Spinal cord (tissue), 10 donors: ENCODE results near the gene DUSP19. TPM values are rescaled to one million over a fixed set of nuclear protein-coding genes. Genes with fewer than 3 reads are reported as not detected.

Source experiments
- DNase-seq, 6 donors: peaks; one replicate each; pipeline versions ENCODE4 v3.0.0 to v3.0.0-alpha.2; 2013 to 2015; ENCODE audit warnings: low spot score in 6 of 6, low read depth in 4 of 6
- H3K27ac ChIP-seq: one replicate; pipeline ENCODE4 v1.5.1; 2013; ENCODE audit warnings: low read depth, low read length, control low read depth
- H3K27me3 ChIP-seq: one replicate; pipeline ENCODE4 v1.6.1; 2013; ENCODE audit warnings: low read length; ENCODE audit not compliant: control insufficient read depth, insufficient read depth
- H3K36me3 ChIP-seq: one replicate; pipeline ENCODE4 v1.6.1; 2013; ENCODE audit warnings: low read length; ENCODE audit not compliant: control insufficient read depth, insufficient read depth
- H3K4me1 ChIP-seq: one replicate; pipeline ENCODE4 v1.6.1; 2013; ENCODE audit warnings: low read length; ENCODE audit not compliant: control insufficient read depth, insufficient read depth
- H3K4me3 ChIP-seq: one replicate; pipeline ENCODE4 v1.5.1; 2013; ENCODE audit warnings: low read depth, low read length, control low read depth
- H3K9me3 ChIP-seq: one replicate; pipeline ENCODE4 v1.6.1; 2013; ENCODE audit warnings: low read length; ENCODE audit not compliant: control insufficient read depth, insufficient read depth
- WGBS: methylation state at CpG from one replicate; pipeline ENCODE4 v1.1.5; 2013; ENCODE audit warnings: missing lambda C conversion rate; ENCODE audit not compliant: insufficient coverage; 5-methylcytosine and 5-hydroxymethylcytosine counted together
- polyA plus RNA-seq, 2 donors: library from polyadenylated mRNA; unstranded; fragments of 120-200 nt; gene quantifications; one replicate each; pipeline ENCODE4 v1.2.1, GENCODE V29; 2013; ENCODE audit not compliant: insufficient read length in 2 of 2
- total RNA-seq, 2 donors: library from RNA; depleted of rRNA in 1 of 2; stranded (reverse); fragments of 120-200 nt in 1 of 2; fragments of >200 nt in 1 of 2; gene quantifications; one replicate each; pipeline versions ENCODE4 v1.2.3 to v1.2.4, GENCODE V29; 2013 to 2014
- donor health status: healthy.

Gene DUSP19
- total and polyA plus RNA-seq, 4 donors, result 4.4 to 12.2 (median 5.4) TPM

DNA sequence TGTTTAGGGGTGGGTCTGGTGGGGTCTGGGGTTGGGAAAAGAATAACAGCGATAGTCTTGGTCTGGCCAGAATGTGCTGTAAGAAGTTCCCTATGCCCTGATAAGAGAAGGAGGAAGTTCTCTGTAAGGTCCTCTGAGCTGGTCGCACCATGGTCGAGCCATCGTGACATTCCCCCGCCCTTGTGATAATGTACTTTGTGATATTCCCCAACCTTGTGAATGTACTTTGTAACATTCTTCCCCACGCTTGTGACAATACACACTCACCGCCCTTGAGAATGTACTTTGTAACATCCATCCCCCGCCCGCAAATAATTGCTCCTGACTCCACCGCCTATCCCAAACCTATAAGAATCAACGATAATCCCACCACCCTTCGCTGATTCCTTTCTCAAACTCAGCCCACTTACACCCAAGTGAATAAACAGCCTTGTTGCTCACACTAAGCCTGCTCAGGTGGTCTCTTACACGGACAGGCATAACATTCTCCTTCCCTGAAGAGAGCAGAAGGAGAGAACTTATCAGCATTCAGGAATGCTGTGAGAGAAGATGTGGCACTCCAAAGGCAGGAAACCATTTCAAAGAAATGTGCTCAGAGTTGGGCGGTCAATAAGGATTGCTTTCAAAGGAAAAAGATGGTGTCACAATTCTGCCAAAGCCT is 17.8 kb upstream of the DUSP19 start:
- DNase-seq, result no peak
- WGBS, result 95% methylated on average over 8 of the region's 14 CpGs
- H3K4me1 ChIP-seq, result no peaks in the 10 kb centered on the region
- no peak overlapping the region for H3K27ac ChIP-seq
- no peaks in the 10 kb centered on the region for H3K27me3 ChIP-seq
- no peaks in the 10 kb centered on the region for H3K36me3 ChIP-seq
- H3K4me3 ChIP-seq, result no peak overlapping the region
- no peaks in the 10 kb centered on the region for H3K9me3 ChIP-seq

DNA sequence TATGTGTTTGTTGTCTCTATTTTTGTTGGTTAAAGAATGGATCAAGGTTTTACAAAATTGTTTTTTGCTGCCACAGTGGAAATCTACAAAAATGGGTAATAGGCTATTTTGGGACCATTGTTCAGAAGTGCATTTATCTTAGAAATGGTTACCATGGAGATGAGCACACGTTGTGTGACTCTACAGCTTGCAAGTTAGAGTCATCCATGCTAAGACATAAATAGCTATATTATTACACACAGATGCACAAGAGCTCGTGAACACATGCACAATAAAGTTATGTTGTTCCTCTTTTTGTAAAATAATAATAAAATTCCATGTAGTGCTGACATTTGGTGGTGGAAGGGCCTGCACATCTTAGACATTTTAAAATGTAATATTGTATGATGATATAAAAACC is 15.5 kb upstream of the DUSP19 start:
- peak in 2 of 6 donors; percentile 25 to 70 for DNase-seq
- H3K4me3 ChIP-seq, result no peak overlapping the region
- H3K27ac ChIP-seq, result no peak overlapping the region
- no peaks in the 10 kb centered on the region for H3K9me3 ChIP-seq
- H3K36me3 ChIP-seq, result no peaks in the 10 kb centered on the region
- WGBS, result no CpG with 5 or more reads among the region's 2 CpGs
- no peaks in the 10 kb centered on the region for H3K4me1 ChIP-seq
- no peaks in the 10 kb centered on the region for H3K27me3 ChIP-seq

DNA sequence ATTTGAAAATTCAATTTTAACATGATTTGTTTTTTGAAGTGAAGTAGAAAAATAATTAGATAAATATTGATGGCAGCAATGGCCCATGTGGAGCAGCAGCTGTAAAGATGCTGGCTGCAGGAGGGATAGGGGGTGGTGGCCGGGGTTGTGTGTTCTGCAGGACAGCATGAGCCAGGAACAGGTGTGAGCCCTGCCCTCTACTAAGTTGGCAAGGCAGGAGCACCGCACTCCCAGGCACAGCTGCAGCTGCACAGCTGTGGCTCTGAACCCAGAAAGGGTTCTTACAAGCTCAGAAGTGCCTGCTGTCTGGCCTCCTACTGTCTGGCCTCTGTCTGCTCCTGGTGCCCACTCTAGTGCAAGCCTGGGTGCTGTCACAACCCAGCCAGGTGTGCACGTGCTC is 10.0 kb upstream of the DUSP19 start:
- Histone ChIP-seq H3K27ac (no peak overlapping the region), H3K36me3 (no peaks in the 10 kb centered on the region), H3K4me3 (no peak overlapping the region), H3K4me1 (peaks cover 6% of the 10 kb centered on the region), H3K27me3 (no peaks in the 10 kb centered on the region), H3K9me3 (no peaks in the 10 kb centered on the region)
- WGBS, result 84% methylated on average over 3 of the region's 3 CpGs
- no peak for DNase-seq

DNA sequence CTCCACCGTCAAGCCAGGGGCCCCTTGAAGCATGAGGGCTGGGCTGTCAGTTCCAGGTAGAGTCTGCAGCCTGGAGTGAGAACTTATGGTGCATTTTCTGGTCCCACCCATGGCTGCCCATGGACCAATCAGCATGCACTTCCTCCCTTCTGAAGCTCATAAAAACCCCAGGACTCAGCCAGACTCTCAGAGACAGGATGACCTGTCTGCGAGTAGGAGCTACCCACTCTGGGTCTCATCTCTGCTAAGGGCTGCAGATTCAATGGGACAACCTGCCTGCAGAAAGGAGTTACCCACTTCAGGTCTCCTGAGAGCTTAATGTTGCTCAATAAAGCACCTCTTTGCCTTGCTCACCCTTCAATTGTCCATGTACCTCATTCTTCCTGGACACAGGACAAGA is 9.4 kb upstream of the DUSP19 start:
- no peaks in the 10 kb centered on the region for H3K36me3 ChIP-seq
- H3K4me1 ChIP-seq, result peaks cover 6% of the 10 kb centered on the region
- no peak overlapping the region for H3K27ac ChIP-seq
- DNase-seq, result no peak
- no peaks in the 10 kb centered on the region for H3K27me3 ChIP-seq
- 80% methylated on average over 2 of the region's 2 CpGs for WGBS
- H3K4me3 ChIP-seq, result no peak overlapping the region
- H3K9me3 ChIP-seq, result no peaks in the 10 kb centered on the region

DNA sequence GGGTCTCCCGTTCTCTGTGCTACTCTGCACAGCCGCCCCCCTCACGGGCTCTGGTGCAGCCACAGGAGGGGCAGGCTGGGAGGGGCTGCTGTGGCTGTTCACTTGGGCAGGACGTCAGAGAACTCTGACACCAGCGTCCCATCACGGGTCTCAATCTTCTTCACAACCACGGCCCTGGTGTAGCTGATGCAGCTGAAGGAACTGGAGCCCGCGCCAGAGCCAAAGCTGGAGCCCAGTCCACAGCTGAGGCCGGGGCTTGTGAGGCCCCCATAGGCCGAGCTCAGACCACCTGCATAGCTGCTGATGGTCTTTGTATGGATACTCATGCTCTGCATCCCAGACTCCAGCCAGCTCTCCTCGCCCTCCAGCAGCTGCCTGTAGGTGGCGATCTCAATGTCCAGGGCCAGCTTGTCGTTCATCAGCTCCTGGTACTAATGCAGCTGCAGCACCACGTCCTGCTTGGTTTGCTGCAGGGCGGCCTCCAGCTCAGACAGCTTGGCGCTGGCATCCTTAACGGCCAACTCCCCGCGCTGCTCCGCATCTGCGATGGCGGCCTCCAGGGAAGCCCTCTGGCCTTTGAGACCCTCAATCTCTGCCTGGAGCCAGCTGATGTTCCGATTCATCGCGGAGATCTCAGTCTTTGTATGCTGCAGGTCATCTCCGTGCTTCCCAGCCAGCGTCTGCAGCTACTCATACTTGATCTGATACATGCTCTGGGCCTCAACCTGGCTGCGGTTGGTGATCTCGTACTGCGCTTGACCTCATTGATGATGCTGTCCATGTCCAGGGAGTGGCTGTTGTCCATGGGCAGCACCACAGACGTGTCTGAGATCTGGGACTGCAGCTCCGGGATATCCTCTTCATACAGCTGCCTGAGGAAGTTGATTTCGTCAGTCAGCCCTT is 7.4 kb upstream of the DUSP19 start:
- H3K9me3 ChIP-seq, result no peaks in the 10 kb centered on the region
- no peaks in the 10 kb centered on the region for H3K36me3 ChIP-seq
- no peak overlapping the region for H3K27ac ChIP-seq
- DNase-seq, result no peak
- no peak overlapping the region for H3K4me3 ChIP-seq
- peaks cover 2% of the 10 kb centered on the region for H3K27me3 ChIP-seq
- H3K4me1 ChIP-seq, result peaks cover 6% of the 10 kb centered on the region
- WGBS, result 66% methylated on average over 34 of the region's 34 CpGs

DNA sequence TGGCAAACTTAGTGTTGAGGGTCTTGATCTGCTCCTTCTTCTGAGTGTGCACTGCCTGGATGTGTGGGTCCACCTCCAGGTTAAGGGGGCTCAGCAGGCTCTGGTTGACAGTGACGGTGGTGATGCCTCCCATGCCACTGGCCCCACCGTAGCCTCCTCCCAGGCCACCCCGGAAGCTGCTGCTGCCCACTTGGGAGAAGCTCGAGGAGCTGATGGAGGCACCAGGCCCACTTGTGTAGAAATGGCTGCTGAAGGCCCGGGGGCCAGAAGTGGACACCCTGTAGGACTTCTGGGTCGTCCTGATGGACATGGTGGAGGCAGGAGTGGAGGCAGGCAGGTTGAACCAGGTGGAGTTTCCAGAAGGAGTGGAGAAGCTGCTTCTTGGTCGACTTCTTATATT is 6.4 kb upstream of the DUSP19 start:
- Histone ChIP-seq H3K9me3 (no peaks in the 10 kb centered on the region), H3K36me3 (no peaks in the 10 kb centered on the region), H3K27ac (no peak overlapping the region), H3K27me3 (peaks cover 4% of the 10 kb centered on the region), H3K4me1 (peaks cover 6% of the 10 kb centered on the region), H3K4me3 (no peak overlapping the region)
- WGBS, result 99% methylated on average over 5 of the region's 7 CpGs
- DNase-seq, result no peak

DNA sequence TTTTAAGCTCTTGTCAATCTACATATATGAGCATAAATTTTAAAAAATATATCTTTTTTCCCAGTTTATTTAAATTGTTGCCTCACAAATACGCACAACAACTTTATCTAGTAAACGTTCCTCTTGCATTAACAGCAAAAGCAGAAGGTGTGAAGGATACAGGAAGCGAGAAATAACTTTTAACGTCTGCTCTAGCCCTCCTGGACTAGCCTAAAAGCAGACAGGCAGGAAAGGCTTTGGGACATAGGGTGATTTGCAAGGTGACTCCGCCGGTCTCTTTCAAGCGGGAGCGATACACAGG is 434 bp upstream of the DUSP19 start:
- Histone ChIP-seq H3K4me3 (peak overlapping the region; percentile 89), H3K4me1 (no peaks in the 10 kb centered on the region), H3K27ac (peak overlapping the region; percentile 75), H3K9me3 (no peaks in the 10 kb centered on the region), H3K27me3 (peaks cover 4% of the 10 kb centered on the region), H3K36me3 (no peaks in the 10 kb centered on the region)
- WGBS, result 0% methylated on average over 6 of the region's 8 CpGs
- DNase-seq, result no peak

DNA sequence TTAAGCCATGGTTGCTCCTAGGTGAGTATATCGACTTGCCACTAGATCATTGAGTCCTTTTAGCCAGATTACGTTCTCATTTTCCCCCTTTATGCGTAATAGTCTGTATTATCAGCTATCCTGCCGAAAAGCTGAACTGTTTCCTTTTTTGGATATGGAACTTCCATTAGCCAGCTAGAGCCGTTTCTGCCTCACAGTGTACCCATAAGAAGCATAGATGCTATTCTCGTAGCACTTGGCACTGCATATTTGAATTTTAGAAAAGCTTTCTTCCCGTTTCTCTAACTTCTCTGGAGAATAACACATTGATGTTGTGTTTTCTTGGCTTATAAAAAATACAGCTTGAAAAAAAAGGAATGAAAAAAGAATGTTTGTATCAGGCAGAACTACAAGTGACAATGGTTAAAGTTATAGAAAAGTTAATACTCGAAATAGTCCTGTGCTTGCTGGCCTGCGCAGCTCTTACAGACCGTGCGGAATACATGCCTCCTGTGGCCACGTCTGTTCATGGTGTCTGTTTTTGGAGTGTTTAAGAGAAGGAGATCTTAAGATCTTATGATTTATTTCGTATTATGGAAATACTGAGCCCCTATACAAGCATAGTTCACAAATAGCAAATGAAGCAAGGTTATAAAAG is 710 bp downstream of the DUSP19 start:
- peak overlapping the region; percentile 75 for H3K27ac ChIP-seq

DNA sequence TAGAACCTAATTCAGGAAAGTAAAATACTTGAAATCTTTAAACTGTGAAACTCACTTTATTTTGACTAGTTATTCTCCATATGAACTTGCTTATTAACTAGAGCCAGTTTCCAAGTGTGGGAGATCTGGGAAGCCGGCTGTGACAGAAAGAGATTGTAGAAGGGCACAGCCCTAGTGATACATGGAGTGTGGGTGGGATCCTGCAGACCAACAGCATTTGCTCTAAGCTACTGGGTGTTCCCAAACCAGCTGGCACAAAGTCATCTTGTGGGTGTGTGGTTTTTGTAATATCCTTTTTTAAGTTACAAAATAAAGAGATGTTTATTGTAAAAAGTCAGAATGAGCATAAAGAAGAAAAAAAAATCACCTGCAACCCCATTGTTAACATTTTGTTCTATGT is 3.4 kb downstream of the DUSP19 start:
- no CpG with 5 or more reads among the region's 1 CpG for WGBS
- no peak overlapping the region for H3K4me3 ChIP-seq
- H3K4me1 ChIP-seq, result no peaks in the 10 kb centered on the region
- H3K36me3 ChIP-seq, result no peaks in the 10 kb centered on the region
- no peak for DNase-seq
- no peak overlapping the region for H3K27ac ChIP-seq
- H3K27me3 ChIP-seq, result no peaks in the 10 kb centered on the region
- H3K9me3 ChIP-seq, result no peaks in the 10 kb centered on the region

More for the DNA sequence above, 710 bp downstream of the DUSP19 start:
- Histone ChIP-seq H3K4me1 (no peaks in the 10 kb centered on the region), H3K9me3 (no peaks in the 10 kb centered on the region), H3K36me3 (no peaks in the 10 kb centered on the region), H3K4me3 (peak overlapping the region; percentile 89), H3K27me3 (peaks cover 4% of the 10 kb centered on the region)
- DNase-seq, result peak in 1 of 6 donors; percentile 26
- WGBS, result 38% methylated on average over 5 of the region's 13 CpGs
